ENCODE data around the gene LRRC31.

Gene LRRC31

DNA sequence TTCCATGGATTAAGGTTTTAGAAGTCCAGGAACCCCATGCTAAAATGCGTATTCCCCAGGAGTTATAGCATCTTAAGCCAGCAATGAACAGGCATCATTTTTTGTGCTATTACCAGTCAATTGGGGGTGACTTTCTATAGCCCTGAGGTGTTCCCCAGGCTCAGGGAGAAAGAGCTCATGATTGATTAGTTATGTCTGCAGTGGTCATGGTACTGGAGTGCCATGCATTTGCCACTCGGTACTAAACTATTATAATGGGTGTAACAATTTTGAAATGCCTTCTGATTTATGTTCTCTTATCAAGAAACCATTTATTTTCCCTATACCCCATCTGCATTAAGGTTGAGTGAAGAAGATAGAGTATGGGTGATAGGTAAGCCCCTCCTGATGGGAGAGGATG, 11.9 kb downstream of the LRRC31 start:
- no peak overlapping the region for H3K27ac ChIP-seq (ENCODE audit: extremely low read depth, low read depth, low read length)
- no peak overlapping the region for H3K4me3 ChIP-seq (ENCODE audit: low read depth, low read length)
- POLR2A ChIA-PET = no interaction called here
- CTCF ChIA-PET = no interaction called here
- H3K9me3 ChIP-seq (ENCODE audit: control insufficient read depth, insufficient read depth, low read depth, low read length) = no peaks in the 10 kb centered on the region
- H3K4me1 ChIP-seq (ENCODE audit: control insufficient read depth, insufficient read depth, low read length) = no peaks in the 10 kb centered on the region
- TF ChIP-seq ZNF514 (tag by site-specific recombination; IDR thresholded peaks at IDR 0.05) (no peak), ZBTB17 (tag by site-specific recombination; IDR thresholded peaks at IDR 0.05) (peak; percentile 57; the same call in 1 of the 2 replicates), ZBTB20 (tag by site-specific recombination; IDR thresholded peaks at IDR 0.05) (no peak), ZNF23 (tag by site-specific recombination; IDR thresholded peaks at IDR 0.05; ENCODE audit: borderline replicate concordance) (peak; percentile 66; the same call in 1 of the 2 replicates), ZNF433 (tag by site-specific recombination; IDR thresholded peaks at IDR 0.05; ENCODE audit: low read depth) (no peak), ZIC2 (tag by site-specific recombination; IDR thresholded peaks at IDR 0.05) (no peak), ZNF350 (tag by site-specific recombination; IDR thresholded peaks at IDR 0.05) (no peak), ZNF658 (tag by site-specific recombination; IDR thresholded peaks at IDR 0.05) (no peak), ZBTB1 (tag by site-specific recombination; IDR thresholded peaks at IDR 0.05) (no peak)
- TF ChIP-seq, protein P1, sequence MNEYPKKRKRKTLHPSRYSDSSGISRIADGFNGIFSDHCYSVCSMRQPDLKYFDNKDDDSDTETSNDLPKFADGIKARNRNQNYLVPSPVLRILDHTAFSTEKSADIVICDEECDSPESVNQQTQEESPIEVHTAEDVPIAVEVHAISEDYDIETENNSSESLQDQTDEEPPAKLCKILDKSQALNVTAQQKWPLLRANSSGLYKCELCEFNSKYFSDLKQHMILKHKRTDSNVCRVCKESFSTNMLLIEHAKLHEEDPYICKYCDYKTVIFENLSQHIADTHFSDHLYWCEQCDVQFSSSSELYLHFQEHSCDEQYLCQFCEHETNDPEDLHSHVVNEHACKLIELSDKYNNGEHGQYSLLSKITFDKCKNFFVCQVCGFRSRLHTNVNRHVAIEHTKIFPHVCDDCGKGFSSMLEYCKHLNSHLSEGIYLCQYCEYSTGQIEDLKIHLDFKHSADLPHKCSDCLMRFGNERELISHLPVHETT (tag by site-specific recombination; IDR thresholded peaks at IDR 0.05) = no peak
- TF ChIP-seq, protein P2, sequence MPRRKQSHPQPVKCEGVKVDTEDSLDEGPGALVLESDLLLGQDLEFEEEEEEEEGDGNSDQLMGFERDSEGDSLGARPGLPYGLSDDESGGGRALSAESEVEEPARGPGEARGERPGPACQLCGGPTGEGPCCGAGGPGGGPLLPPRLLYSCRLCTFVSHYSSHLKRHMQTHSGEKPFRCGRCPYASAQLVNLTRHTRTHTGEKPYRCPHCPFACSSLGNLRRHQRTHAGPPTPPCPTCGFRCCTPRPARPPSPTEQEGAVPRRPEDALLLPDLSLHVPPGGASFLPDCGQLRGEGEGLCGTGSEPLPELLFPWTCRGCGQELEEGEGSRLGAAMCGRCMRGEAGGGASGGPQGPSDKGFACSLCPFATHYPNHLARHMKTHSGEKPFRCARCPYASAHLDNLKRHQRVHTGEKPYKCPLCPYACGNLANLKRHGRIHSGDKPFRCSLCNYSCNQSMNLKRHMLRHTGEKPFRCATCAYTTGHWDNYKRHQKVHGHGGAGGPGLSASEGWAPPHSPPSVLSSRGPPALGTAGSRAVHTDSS (tag by site-specific recombination; IDR thresholded peaks at IDR 0.05) = no peak
- no peaks in the 10 kb centered on the region for H3K36me3 ChIP-seq (ENCODE audit: control insufficient read depth in 2 of 2, insufficient read depth in 1 of 2, low read length in 2 of 2)

DNA sequence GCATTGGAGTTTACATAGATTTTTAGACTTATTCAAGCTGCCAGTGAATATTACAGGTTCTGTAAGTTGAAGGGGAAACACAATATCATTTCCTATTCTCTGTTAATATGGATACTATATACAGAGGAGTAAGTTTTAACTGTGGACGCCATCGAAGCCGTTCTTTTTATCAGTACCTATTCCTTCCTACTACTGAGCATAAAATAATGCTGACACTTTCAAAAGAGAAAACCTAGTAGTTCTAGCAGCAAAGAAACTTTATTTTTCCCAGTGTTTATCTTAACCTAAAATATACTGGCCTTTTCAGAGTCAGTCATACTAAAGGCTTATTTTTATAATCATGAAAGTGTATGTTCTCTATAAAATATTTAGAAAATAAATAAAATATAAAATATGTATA, 14.2 kb downstream of the LRRC31 start:
- Histone ChIP-seq H3K4me3 (ENCODE audit: low read depth, low read length) (no peak overlapping the region), H3K27ac (ENCODE audit: extremely low read depth, low read depth, low read length) (no peak overlapping the region), H3K36me3 (ENCODE audit: control insufficient read depth in 2 of 2, insufficient read depth in 1 of 2, low read length in 2 of 2) (no peaks in the 10 kb centered on the region), H3K4me1 (ENCODE audit: control insufficient read depth, insufficient read depth, low read length) (no peaks in the 10 kb centered on the region), H3K9me3 (ENCODE audit: control insufficient read depth, insufficient read depth, low read depth, low read length) (no peaks in the 10 kb centered on the region)
- POLR2A ChIA-PET = no interaction called here
- CTCF ChIA-PET = no interaction called here
- TF ChIP-seq ZNF416 (tag by site-specific recombination; IDR thresholded peaks at IDR 0.05) (no peak), ZNF660 (tag by site-specific recombination; IDR thresholded peaks at IDR 0.05) (no peak), ZSCAN16 (tag by site-specific recombination; IDR thresholded peaks at IDR 0.05) (no peak), GLI4 (tag by site-specific recombination; IDR thresholded peaks at IDR 0.05) (no peak), ZNF76 (tag by site-specific recombination; IDR thresholded peaks at IDR 0.05; ENCODE audit: borderline replicate concordance, low read depth) (no peak)
- TF ChIP-seq, protein P3, sequence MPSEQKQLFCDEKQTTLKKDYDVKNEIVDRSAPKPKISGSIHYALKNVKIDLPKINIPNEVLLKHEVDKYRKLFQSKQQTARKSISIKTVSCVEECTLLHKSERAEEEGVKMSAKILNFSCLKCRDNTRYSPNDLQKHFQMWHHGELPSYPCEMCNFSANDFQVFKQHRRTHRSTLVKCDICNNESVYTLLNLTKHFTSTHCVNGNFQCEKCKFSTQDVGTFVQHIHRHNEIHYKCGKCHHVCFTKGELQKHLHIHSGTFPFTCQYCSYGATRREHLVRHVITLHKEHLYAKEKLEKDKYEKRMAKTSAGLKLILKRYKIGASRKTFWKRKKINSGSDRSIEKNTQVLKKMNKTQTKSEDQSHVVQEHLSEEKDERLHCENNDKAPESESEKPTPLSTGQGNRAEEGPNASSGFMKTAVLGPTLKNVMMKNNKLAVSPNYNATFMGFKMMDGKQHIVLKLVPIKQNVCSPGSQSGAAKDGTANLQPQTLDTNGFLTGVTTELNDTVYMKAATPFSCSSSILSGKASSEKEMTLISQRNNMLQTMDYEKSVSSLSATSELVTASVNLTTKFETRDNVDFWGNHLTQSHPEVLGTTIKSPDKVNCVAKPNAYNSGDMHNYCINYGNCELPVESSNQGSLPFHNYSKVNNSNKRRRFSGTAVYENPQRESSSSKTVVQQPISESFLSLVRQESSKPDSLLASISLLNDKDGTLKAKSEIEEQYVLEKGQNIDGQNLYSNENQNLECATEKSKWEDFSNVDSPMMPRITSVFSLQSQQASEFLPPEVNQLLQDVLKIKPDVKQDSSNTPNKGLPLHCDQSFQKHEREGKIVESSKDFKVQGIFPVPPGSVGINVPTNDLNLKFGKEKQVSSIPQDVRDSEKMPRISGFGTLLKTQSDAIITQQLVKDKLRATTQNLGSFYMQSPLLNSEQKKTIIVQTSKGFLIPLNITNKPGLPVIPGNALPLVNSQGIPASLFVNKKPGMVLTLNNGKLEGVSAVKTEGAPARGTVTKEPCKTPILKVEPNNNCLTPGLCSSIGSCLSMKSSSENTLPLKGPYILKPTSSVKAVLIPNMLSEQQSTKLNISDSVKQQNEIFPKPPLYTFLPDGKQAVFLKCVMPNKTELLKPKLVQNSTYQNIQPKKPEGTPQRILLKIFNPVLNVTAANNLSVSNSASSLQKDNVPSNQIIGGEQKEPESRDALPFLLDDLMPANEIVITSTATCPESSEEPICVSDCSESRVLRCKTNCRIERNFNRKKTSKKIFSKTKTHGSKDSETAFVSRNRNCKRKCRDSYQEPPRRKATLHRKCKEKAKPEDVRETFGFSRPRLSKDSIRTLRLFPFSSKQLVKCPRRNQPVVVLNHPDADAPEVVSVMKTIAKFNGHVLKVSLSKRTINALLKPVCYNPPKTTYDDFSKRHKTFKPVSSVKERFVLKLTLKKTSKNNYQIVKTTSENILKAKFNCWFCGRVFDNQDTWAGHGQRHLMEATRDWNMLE (tag by site-specific recombination; conservative IDR thresholded peaks at IDR 0.05; ENCODE audit: low read depth) = no peak
- TF ChIP-seq, protein P4, sequence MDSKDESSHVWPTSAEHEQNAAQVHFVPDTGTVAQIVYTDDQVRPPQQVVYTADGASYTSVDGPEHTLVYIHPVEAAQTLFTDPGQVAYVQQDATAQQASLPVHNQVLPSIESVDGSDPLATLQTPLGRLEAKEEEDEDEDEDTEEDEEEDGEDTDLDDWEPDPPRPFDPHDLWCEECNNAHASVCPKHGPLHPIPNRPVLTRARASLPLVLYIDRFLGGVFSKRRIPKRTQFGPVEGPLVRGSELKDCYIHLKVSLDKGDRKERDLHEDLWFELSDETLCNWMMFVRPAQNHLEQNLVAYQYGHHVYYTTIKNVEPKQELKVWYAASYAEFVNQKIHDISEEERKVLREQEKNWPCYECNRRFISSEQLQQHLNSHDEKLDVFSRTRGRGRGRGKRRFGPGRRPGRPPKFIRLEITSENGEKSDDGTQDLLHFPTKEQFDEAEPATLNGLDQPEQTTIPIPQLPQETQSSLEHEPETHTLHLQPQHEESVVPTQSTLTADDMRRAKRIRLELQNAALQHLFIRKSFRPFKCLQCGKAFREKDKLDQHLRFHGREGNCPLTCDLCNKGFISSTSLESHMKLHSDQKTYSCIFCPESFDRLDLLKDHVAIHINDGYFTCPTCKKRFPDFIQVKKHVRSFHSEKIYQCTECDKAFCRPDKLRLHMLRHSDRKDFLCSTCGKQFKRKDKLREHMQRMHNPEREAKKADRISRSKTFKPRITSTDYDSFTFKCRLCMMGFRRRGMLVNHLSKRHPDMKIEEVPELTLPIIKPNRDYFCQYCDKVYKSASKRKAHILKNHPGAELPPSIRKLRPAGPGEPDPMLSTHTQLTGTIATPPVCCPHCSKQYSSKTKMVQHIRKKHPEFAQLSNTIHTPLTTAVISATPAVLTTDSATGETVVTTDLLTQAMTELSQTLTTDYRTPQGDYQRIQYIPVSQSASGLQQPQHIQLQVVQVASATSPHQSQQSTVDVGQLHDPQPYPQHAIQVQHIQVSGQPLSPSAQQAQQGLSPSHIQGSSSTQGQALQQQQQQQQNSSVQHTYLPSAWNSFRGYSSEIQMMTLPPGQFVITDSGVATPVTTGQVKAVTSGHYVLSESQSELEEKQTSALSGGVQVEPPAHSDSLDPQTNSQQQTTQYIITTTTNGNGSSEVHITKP (tag by site-specific recombination; IDR thresholded peaks at IDR 0.05) = no peak
- TF ChIP-seq, protein P5, sequence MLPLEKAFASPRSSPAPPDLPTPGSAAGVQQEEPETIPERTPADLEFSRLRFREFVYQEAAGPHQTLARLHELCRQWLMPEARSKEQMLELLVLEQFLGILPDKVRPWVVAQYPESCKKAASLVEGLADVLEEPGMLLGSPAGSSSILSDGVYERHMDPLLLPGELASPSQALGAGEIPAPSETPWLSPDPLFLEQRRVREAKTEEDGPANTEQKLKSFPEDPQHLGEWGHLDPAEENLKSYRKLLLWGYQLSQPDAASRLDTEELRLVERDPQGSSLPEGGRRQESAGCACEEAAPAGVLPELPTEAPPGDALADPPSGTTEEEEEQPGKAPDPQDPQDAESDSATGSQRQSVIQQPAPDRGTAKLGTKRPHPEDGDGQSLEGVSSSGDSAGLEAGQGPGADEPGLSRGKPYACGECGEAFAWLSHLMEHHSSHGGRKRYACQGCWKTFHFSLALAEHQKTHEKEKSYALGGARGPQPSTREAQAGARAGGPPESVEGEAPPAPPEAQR (tag by site-specific recombination; IDR thresholded peaks at IDR 0.05) = no peak
- TF ChIP-seq, protein P6, sequence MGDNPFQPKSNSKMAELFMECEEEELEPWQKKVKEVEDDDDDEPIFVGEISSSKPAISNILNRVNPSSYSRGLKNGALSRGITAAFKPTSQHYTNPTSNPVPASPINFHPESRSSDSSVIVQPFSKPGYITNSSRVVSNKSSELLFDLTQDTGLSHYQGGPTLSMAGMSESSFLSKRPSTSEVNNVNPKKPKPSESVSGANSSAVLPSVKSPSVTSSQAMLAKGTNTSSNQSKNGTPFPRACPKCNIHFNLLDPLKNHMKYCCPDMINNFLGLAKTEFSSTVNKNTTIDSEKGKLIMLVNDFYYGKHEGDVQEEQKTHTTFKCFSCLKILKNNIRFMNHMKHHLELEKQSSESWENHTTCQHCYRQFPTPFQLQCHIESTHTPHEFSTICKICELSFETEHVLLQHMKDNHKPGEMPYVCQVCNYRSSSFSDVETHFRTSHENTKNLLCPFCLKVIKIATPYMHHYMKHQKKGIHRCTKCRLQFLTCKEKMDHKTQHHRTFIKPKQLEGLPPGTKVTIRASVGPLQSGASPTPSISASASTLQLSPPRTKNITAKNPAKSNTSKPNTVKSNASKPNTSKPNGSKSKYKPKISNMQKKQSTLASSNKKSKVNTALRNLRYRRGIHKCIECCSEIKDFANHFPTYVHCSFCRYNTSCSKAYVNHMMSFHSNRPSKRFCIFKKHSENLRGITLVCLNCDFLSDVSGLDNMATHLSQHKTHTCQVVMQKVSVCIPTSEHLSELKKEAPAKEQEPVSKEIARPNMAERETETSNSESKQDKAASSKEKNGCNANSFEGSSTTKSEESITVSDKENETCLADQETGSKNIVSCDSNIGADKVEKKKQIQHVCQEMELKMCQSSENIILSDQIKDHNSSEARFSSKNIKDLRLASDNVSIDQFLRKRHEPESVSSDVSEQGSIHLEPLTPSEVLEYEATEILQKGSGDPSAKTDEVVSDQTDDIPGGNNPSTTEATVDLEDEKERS (tag by site-specific recombination; IDR thresholded peaks at IDR 0.05) = no peak
